Activated CD8-positive, alpha-beta T cell treated with anti-CD3 and anti-CD28 coated beads, Interleukin-2, amount 10 ng/mL, durations not matched to agents 7 days and 5 days (primary cell): ENCODE measurements around the gene CNGB1. TPM values are rescaled to one million over a fixed set of nuclear protein-coding genes. Genes with fewer than 3 reads are reported as not detected.
A peak's percentile ranks its signal among the peaks of the same experiment; 100 is the strongest.
"Not testable (repeated sequence)": the region's sequence is repeated elsewhere in the genome, so short reads cannot be mapped to it uniquely, and the experiment has no call there.

Experiments used
- ATAC-seq: fragments of 150-1000 bp; cut with Tn5 transposase; one replicate; pipeline ENCODE4 v1.10.0; 2021; ENCODE audit warnings: moderate library complexity
- CTCF ChIA-PET: fragments of 350-600 bp; sonication (Branson Sonifier 250); formaldehyde crosslinking; loops from one replicate; lab custom pipeline; 2021; ENCODE audit warnings: antibody characterized with exemption; lab: Charles Lee
- POLR2A ChIA-PET: fragments of 350-600 bp; sonication (Branson Sonifier 250); formaldehyde crosslinking; loops from one replicate; lab custom pipeline; 2021; ENCODE audit warnings: antibody characterized with exemption; lab: Charles Lee
- DNase-seq: peaks from one replicate; pipeline ENCODE4 v3.0.0-alpha.2; 2020
- H3K27ac Mint-ChIP-seq: one replicate; pipeline ENCODE4 v1.8.0; 2021; ENCODE audit warnings: mild to moderate bottlenecking, mixed read lengths
- H3K27me3 Mint-ChIP-seq: one replicate; pipeline ENCODE4 v1.8.0; 2021; ENCODE audit warnings: low read depth, mixed read lengths
- H3K36me3 Mint-ChIP-seq: one replicate; pipeline ENCODE4 v1.8.0; 2021; ENCODE audit warnings: low read depth, mixed read lengths
- H3K4me1 Mint-ChIP-seq: one replicate; pipeline ENCODE4 v1.8.0; 2021; ENCODE audit warnings: low read depth, mixed read lengths
- H3K4me3 Mint-ChIP-seq: one replicate; pipeline ENCODE4 v1.8.0; 2021; ENCODE audit warnings: mild to moderate bottlenecking, mixed read lengths
- H3K9me3 Mint-ChIP-seq: one replicate; pipeline ENCODE4 v1.8.0; 2022; ENCODE audit warnings: mixed read lengths; ENCODE audit not compliant: insufficient read depth
- total RNA-seq, 2 experiments: library from RNA; stranded (reverse); gene quantifications; one replicate each; pipeline ENCODE4 v1.2.3, GENCODE V29; 2021

The CNGB1 gene
- not detected for total RNA-seq

DNA sequence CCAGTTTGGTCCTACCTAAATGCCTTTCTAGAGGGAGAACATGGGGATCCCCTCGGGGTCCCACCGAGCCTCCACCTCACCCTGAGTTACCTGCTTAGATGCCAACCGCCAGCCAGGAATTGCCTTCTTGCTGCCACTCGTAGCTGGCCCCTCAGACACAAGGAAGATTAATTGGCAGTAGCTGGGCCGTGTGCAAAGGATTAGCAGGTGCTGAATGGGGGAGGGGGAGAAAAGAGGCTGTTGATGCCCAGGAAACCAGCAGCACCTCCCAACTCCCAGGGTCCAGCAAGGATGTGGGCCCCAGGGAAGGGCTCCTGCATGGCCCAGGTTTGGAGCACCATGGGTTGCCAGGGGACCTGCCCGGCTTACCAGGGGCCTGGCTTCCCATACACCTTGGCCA lies at the start of gene CNGB1:
TSS of gene CNGB1 (minus strand) at position 159 of the 400 bp plus-strand sequence. CDS start 3,842 bp downstream, outside the sequence.
- H3K4me3 Mint-ChIP-seq = no peak within 1 kb of the TSS
- H3K27ac Mint-ChIP-seq = peak within 1 kb of the TSS; percentile 21
- POLR2A ChIA-PET = no interaction called here
- no peaks in the 10 kb centered on the region for H3K36me3 Mint-ChIP-seq
- no peaks in the 10 kb centered on the region for H3K9me3 Mint-ChIP-seq
- no peak for ATAC-seq
- CTCF ChIA-PET = no interaction called here
- H3K27me3 Mint-ChIP-seq = peaks cover 2% of the 10 kb centered on the region
- DNase-seq = no peak
- H3K4me1 Mint-ChIP-seq = peaks cover 11% of the 10 kb centered on the region

DNA sequence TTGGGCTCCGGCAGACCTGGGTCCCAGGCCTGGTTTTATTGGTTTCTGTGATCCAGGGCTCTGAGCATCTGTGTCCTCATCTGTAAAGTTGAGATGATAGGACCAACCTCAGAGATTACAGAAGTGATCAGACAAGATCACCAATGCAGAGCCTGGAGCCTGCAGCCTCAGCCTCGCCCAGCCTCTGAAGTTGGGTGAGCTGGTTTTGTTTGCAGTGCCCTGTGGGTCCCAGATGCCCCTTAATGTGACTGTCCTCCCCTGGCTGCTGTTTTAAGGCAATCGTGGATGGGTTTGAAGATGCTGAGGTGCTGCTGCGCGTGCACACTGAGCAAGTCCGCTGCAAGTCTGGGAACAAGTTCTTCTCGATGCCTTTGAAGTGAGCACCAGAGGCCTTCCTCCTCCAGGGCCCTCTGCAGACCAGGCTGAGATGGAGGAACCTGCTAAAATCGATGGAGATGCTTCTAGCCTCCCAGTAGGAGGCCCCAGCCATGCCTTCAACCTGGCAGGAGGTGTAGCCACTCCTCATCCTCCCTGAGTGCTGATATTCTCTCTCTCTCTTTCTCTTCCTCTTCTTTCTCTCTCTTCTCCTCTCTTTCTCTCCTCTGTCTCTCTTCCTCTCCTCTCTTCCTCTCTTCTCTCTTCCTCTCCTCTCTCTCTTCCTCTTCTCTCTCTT lies 49.1 kb upstream of the CNGB1 start:
- no peak for DNase-seq
- ATAC-seq = no peak
- peaks cover 18% of the 10 kb centered on the region for H3K4me1 Mint-ChIP-seq
- peak overlapping the region; percentile 44 for H3K27ac Mint-ChIP-seq
- CTCF ChIA-PET = interaction anchor here (0.9 to 1.3 kb wide), 3 partner anchors 20 to 279 kb away, joined by 3 to 5 read pairs (median 4); no protein-coding TSS in a partner anchor
- no peaks in the 10 kb centered on the region for H3K9me3 Mint-ChIP-seq
- peaks cover 4% of the 10 kb centered on the region for H3K36me3 Mint-ChIP-seq
- no peak overlapping the region for H3K4me3 Mint-ChIP-seq
- H3K27me3 Mint-ChIP-seq = peaks cover 4% of the 10 kb centered on the region
- POLR2A ChIA-PET = no interaction called here

DNA sequence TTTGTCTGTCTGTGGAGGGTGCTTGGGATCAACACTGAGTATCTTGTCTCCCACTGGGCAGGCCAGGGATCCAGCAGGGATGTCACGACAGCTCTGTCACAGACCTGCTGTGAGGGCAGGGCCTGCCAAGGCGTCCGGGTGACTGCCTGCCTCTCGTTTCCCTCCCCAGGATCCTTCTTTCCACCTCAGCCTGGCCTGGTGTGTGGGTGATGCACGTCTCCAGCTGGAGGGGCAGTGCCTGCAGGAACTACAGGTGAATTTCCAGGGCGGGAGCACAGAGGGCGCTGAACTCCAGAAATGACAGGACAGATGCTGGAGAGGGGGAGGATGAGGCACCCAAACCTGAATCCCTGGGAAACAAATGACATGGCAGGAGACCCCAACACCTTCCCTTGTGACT lies 47.9 kb upstream of the CNGB1 start:
- Mint-ChIP-seq H3K27ac (no peak overlapping the region), H3K9me3 (no peaks in the 10 kb centered on the region), H3K4me3 (no peak overlapping the region), H3K36me3 (peaks cover 6% of the 10 kb centered on the region), H3K27me3 (no peaks in the 10 kb centered on the region), H3K4me1 (peaks cover 12% of the 10 kb centered on the region)
- ChIA-PET POLR2A (no interaction called here), CTCF (interaction anchor here (1.2 to 1.3 kb wide), 2 partner anchors 19 to 280 kb away, joined by 3 to 4 read pairs; no protein-coding TSS in a partner anchor)
- ATAC-seq (no peak), DNase-seq (no peak)

DNA sequence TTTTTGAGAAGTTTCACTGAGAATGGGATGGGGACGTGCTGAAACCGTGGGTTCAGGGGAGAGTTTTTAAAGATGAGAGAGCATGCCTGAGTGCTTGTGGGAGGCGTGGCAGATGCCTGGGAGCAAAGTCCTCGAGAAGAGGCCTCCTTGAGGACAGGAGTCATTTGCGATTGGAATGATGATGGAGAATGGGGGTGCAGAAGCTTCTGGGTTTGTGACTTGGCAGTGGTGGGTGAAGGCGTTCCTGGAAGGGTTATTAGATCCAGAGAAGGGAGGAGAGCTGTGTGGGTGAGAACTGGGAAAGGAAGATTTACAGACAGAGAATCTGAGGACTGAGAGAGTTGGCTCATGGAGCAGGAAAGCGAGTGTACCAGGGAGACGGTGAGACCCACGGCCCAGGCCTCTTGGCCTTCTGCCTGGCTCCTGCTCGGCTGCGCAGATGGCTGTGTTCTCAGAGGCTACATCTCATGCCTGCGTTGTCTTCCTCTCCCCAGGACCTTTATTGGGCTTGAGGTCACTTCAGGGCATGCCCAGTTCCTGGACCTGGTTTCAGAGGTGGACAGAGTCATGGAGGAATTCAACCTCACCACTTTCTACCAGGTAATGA lies 46.0 kb upstream of the CNGB1 start:
- ChIA-PET POLR2A (no interaction called here), CTCF (no interaction called here)
- Mint-ChIP-seq H3K36me3 (peaks cover 9% of the 10 kb centered on the region), H3K27ac (no peak overlapping the region), H3K9me3 (no peaks in the 10 kb centered on the region), H3K4me1 (peaks cover 12% of the 10 kb centered on the region), H3K27me3 (no peaks in the 10 kb centered on the region), H3K4me3 (no peak overlapping the region)
- DNase-seq = no peak
- ATAC-seq = no peak

DNA sequence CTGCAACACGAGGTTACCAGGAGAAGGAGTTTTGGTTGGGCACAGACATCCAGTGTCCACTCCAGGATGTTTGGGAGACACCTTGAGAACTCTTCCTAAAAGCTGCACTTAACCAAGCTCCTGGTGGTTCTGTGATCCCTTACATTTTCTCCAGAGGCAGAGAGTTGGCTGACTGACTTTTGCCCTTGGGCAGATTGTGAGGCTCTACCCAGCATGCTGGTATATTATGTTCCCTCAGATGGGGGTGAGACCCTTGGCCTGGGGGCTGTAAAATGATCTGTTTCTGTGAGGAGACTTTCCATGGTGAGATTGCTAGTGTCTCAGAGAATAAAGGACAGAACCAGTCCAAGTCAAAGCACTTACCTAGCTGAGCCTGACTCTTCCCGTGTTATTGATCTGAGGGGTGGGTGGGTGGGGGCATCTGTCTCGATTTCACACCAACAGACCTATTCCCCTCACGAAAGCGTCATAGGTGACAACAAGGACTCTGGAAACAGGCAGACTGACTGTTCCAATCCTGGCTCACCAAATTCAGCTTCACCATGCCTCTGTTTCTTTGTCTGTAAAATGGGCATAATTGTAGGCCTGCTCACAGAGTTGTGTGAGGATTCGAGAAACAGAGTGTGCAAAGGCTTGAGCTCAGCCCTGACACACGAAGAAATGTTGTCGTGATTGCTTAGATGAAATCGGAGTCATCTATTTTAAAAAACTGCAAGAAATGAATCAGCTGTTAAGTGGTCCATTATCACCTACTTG lies 42.5 kb upstream of the CNGB1 start:
- Mint-ChIP-seq H3K4me3 (no peak overlapping the region), H3K36me3 (peaks cover 26% of the 10 kb centered on the region), H3K4me1 (no peaks in the 10 kb centered on the region), H3K9me3 (no peaks in the 10 kb centered on the region), H3K27me3 (no peaks in the 10 kb centered on the region), H3K27ac (no peak overlapping the region)
- ATAC-seq (no peak), DNase-seq (no peak)
- ChIA-PET POLR2A (no interaction called here), CTCF (interaction anchor here (0.7 to 1.7 kb wide), 2 partner anchors 109 to 437 kb away, joined by 3 to 4 read pairs; no protein-coding TSS in a partner anchor)

GRCh38 chr16:58012481-58012880 lies 41.6 kb upstream of the CNGB1 start:
- ChIA-PET POLR2A (no interaction called here), CTCF (interaction anchor here (1.7 kb wide), 1 partner anchor 110 kb away, joined by 4 read pairs; no protein-coding TSS in a partner anchor)
- H3K36me3 Mint-ChIP-seq = peaks cover 26% of the 10 kb centered on the region
- DNase-seq = no peak
- H3K4me3 Mint-ChIP-seq = no peak overlapping the region
- H3K9me3 Mint-ChIP-seq = no peaks in the 10 kb centered on the region
- no peaks in the 10 kb centered on the region for H3K4me1 Mint-ChIP-seq
- no peak for ATAC-seq
- H3K27ac Mint-ChIP-seq = no peak overlapping the region
- H3K27me3 Mint-ChIP-seq = no peaks in the 10 kb centered on the region

DNA sequence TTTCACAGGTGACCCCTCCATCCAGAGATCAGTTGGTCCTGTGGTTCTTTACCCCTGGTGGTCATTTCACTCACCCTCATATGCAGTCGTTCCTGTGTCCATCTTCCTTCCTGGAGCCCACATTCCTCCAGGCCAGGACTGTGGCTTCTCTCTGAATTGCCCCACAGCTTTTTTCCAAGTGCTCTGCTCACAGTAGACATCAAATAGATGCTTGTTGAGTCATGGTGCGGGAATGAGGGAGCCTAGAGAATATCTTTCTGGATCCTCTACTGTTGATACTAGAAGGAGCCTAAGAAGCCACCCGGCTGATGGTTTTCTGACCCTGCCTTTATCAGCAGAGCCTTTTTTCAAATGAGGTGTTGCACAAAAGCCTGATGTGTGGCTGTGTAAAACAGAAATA lies 40.7 kb upstream of the CNGB1 start:
- H3K4me3 Mint-ChIP-seq = no peak overlapping the region
- H3K27ac Mint-ChIP-seq = no peak overlapping the region

DNA sequence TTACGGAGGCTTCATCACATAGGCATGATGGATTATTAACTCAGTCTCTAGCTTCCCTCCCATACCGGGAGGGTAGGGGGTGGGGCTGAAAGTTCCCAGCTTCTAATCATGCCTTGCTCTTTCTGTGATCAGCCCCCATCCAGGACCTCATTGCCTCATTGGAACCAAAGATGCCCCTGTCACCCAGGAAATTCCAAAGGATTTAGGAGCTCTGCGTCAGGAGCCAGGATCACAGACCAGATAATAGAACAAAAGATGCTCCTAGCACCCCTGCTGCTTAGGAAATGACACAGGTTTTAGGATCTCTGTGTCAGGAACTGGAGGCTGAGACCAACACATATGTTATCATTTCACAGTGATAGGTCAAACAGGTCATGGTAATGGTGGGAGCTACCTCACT lies 40.0 kb upstream of the CNGB1 start:
- H3K9me3 Mint-ChIP-seq = no peaks in the 10 kb centered on the region
- ChIA-PET POLR2A (interaction anchor here (1.0 kb wide), 1 partner anchor 14 kb away, joined by 3 read pairs; no protein-coding TSS in a partner anchor), CTCF (interaction anchor here (1.1 to 1.5 kb wide), 3 partner anchors 9 to 491 kb away, joined by 3 to 4 read pairs (median 3); partner anchors contain the start of genes USB1 and ZNF319)
- DNase-seq (no peak), ATAC-seq (no peak)
- no peak overlapping the region for H3K4me3 Mint-ChIP-seq
- H3K27me3 Mint-ChIP-seq = no peaks in the 10 kb centered on the region
- H3K36me3 Mint-ChIP-seq = peaks cover 37% of the 10 kb centered on the region
- H3K4me1 Mint-ChIP-seq = no peaks in the 10 kb centered on the region
- no peak overlapping the region for H3K27ac Mint-ChIP-seq

More for the DNA sequence above, 40.7 kb upstream of the CNGB1 start:
- no peak for ATAC-seq
- Mint-ChIP-seq H3K9me3 (no peaks in the 10 kb centered on the region), H3K4me1 (no peaks in the 10 kb centered on the region), H3K36me3 (peaks cover 32% of the 10 kb centered on the region), H3K27me3 (no peaks in the 10 kb centered on the region)
- ChIA-PET POLR2A (no interaction called here), CTCF (no interaction called here)
- DNase-seq = no peak

DNA sequence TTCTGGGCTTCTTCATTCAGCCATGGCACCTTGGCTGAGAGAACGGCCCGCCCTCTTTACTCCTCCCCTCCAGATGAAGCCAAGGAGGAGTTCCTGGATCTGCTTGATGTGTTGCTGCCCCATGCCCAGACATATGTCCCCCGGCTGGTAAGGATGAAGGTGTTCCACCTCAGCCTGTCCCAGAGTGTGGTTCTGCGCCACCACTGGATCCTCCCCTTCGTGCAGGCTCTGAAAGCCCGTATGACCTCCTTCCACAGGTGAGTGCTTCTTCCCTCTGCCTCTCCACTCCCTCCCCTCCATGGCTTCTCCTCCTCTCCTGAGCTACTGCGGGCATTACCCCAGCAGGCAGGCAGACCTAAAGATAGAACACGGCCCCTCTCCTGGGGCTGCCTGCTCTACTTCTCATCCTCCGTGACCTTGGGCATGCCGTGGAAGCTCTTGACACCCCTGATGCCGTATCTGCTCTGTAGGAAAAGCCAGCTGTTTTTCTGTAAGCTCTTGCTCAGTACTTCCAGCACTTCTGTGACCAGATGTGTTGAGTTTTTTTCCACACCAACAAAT lies 39.0 kb upstream of the CNGB1 start:
- Mint-ChIP-seq H3K4me3 (no peak overlapping the region), H3K36me3 (peaks cover 38% of the 10 kb centered on the region), H3K27me3 (no peaks in the 10 kb centered on the region), H3K4me1 (no peaks in the 10 kb centered on the region), H3K9me3 (no peaks in the 10 kb centered on the region), H3K27ac (no peak overlapping the region)
- POLR2A ChIA-PET = interaction anchor here (1.0 kb wide), 1 partner anchor 15 kb away, joined by 3 read pairs; no protein-coding TSS in a partner anchor
- ATAC-seq = no peak
- DNase-seq = no peak
- CTCF ChIA-PET = interaction anchor here (1.1 to 1.5 kb wide), 3 partner anchors 9 to 490 kb away, joined by 3 to 4 read pairs (median 3); partner anchors contain the start of genes USB1 and ZNF319

- DNase-seq, H3K9me3 Mint-ChIP-seq, H3K27ac Mint-ChIP-seq, H3K4me3 Mint-ChIP-seq, ATAC-seq, H3K27me3 Mint-ChIP-seq: not testable (repeated sequence)
- ChIA-PET POLR2A (interaction anchor here (0.6 kb wide), 1 partner anchor 641 kb away, joined by 3 read pairs; no protein-coding TSS in a partner anchor), CTCF (interaction anchor here (0.7 to 1.3 kb wide), 4 partner anchors 20 to 248 kb away, joined by 3 to 4 read pairs (median 4); partner anchors contain the start of gene CFAP20)
- Mint-ChIP-seq H3K4me1 (peaks cover 28% of the 10 kb centered on the region), H3K36me3 (peaks cover 42% of the 10 kb centered on the region)
These were observed 33.8 kb upstream of the CNGB1 start for GRCh38 chr16:58004736-58005135.

- CTCF ChIA-PET = interaction anchor here (1.1 to 1.3 kb wide), 2 partner anchors 24 to 103 kb away, joined by 3 read pairs; no protein-coding TSS in a partner anchor
- Mint-ChIP-seq H3K4me3 (no peak overlapping the region), H3K27ac (no peak overlapping the region), H3K4me1 (peaks cover 42% of the 10 kb centered on the region), H3K27me3 (no peaks in the 10 kb centered on the region), H3K9me3 (no peaks in the 10 kb centered on the region), H3K36me3 (peaks cover 42% of the 10 kb centered on the region)
- DNase-seq = no peak
- POLR2A ChIA-PET = no interaction called here
- no peak for ATAC-seq
These were observed 32.0 kb upstream of the CNGB1 start for GRCh38 chr16:58002936-58003335.
